Measurements from ENCODE around the gene DPT. TPM values are rescaled to one million over a fixed set of nuclear protein-coding genes. Genes with fewer than 3 reads are reported as not detected.

Gene DPT
- polyA plus RNA-seq, 1 of the 3 experiments (the other 2 are of a cell fraction), result 0.05 TPM

DNA sequence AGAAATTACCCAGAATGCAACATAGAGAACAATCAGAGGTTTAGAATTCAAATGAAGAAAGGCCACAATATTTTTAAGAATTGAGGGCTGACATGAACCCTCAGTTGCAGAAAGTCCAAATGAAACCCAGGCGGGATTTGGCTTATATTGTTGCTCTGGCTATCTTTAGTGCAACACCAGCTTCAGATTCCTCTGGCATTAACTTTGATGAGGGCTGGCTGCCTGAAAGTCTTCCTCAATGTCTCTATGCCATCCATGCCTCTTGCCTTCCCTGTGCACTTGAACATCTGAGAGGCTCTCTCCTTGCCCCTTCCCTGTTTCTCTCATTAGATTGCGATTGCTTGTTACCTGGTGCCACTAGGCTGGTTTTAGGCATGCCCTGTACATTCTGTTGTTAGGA lies 31.2 kb upstream of the DPT start:
- no peaks in the 10 kb centered on the region for H3K36me3 ChIP-seq (replicated peaks in 1 of 2; ENCODE audit: control insufficient read depth in 1 of 2, insufficient read depth in 2 of 2, low read length in 1 of 2)
- H3K4me3 ChIP-seq (ENCODE audit: low read depth in 2 of 2, low read length in 1 of 2), result no peak overlapping the region
- H3K9me3 ChIP-seq, result no peaks in the 10 kb centered on the region
- H2AFZ ChIP-seq (ENCODE audit: low read depth), result no peak overlapping the region
- WGBS (ENCODE audit: low lambda C conversion rate), result 93% methylated on average over 2 of the region's 2 CpGs
- POLR2A ChIA-PET, result no interaction called here
- H3K4me1 ChIP-seq (ENCODE audit: control insufficient read depth in 1 of 2, insufficient read depth in 2 of 2, low read depth in 1 of 2, low read length in 1 of 2), result peaks cover 0 to 23% of the 10 kb centered on the region in 2 experiments; a peak in 2 of 4 replicates
- H3K9ac ChIP-seq, result no peak overlapping the region
- H3K79me2 ChIP-seq (ENCODE audit: insufficient read depth), result no peaks in the 10 kb centered on the region
- no peak overlapping the region for H3K4me2 ChIP-seq
- no peaks in the 10 kb centered on the region for H4K20me1 ChIP-seq (ENCODE audit: insufficient read depth)
- CTCF ChIA-PET, result no interaction called here
- TF ChIP-seq MEF2A (IDR thresholded peaks at IDR 0.05; ENCODE audit: borderline replicate concordance, low read depth) (no peak), NRF1 (IDR thresholded peaks at IDR 0.05; ENCODE audit: low read depth, low read length) (no peak), POLR2AphosphoS5 (IDR thresholded peaks at IDR 0.05; ENCODE audit: low read depth, low read length) (no peak), RCOR1 (IDR thresholded peaks at IDR 0.05; ENCODE audit: low read length) (no peak), EP300 (IDR thresholded peaks at IDR 0.05; ENCODE audit: borderline replicate concordance in 1 of 2, low read depth in 1 of 2, low read length in 1 of 2) (no peak), ELF1 (IDR thresholded peaks at IDR 0.05) (no peak), FOSL2 (IDR thresholded peaks at IDR 0.05; ENCODE audit: borderline replicate concordance, low read depth) (no peak), FOXM1 (IDR thresholded peaks at IDR 0.05; ENCODE audit: low read depth) (no peak), RFX5 (IDR thresholded peaks at IDR 0.05; ENCODE audit: low read length) (no peak), EZH2phosphoT487 (IDR thresholded peaks at IDR 0.05; ENCODE audit: borderline replicate concordance, low read depth) (no peak), TAF1 (IDR thresholded peaks at IDR 0.05; ENCODE audit: borderline replicate concordance, low read depth, low read length) (no peak), TEAD4 (IDR thresholded peaks at IDR 0.05; ENCODE audit: borderline replicate concordance, insufficient read depth) (no peak), GATA2 (CRISPR knock-in tag; IDR thresholded peaks at IDR 0.05) (no peak), YY1 (IDR thresholded peaks at IDR 0.05; ENCODE audit: low read depth) (no peak)
- TF ChIP-seq, protein P1, sequence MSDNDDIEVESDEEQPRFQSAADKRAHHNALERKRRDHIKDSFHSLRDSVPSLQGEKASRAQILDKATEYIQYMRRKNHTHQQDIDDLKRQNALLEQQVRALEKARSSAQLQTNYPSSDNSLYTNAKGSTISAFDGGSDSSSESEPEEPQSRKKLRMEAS (IDR thresholded peaks at IDR 0.05; ENCODE audit: low read depth), result no peak
- TF ChIP-seq, protein P2, sequence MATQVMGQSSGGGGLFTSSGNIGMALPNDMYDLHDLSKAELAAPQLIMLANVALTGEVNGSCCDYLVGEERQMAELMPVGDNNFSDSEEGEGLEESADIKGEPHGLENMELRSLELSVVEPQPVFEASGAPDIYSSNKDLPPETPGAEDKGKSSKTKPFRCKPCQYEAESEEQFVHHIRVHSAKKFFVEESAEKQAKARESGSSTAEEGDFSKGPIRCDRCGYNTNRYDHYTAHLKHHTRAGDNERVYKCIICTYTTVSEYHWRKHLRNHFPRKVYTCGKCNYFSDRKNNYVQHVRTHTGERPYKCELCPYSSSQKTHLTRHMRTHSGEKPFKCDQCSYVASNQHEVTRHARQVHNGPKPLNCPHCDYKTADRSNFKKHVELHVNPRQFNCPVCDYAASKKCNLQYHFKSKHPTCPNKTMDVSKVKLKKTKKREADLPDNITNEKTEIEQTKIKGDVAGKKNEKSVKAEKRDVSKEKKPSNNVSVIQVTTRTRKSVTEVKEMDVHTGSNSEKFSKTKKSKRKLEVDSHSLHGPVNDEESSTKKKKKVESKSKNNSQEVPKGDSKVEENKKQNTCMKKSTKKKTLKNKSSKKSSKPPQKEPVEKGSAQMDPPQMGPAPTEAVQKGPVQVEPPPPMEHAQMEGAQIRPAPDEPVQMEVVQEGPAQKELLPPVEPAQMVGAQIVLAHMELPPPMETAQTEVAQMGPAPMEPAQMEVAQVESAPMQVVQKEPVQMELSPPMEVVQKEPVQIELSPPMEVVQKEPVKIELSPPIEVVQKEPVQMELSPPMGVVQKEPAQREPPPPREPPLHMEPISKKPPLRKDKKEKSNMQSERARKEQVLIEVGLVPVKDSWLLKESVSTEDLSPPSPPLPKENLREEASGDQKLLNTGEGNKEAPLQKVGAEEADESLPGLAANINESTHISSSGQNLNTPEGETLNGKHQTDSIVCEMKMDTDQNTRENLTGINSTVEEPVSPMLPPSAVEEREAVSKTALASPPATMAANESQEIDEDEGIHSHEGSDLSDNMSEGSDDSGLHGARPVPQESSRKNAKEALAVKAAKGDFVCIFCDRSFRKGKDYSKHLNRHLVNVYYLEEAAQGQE (IDR thresholded peaks at IDR 0.05; ENCODE audit: low read depth, low read length), result no peak
- TF ChIP-seq, protein P3, sequence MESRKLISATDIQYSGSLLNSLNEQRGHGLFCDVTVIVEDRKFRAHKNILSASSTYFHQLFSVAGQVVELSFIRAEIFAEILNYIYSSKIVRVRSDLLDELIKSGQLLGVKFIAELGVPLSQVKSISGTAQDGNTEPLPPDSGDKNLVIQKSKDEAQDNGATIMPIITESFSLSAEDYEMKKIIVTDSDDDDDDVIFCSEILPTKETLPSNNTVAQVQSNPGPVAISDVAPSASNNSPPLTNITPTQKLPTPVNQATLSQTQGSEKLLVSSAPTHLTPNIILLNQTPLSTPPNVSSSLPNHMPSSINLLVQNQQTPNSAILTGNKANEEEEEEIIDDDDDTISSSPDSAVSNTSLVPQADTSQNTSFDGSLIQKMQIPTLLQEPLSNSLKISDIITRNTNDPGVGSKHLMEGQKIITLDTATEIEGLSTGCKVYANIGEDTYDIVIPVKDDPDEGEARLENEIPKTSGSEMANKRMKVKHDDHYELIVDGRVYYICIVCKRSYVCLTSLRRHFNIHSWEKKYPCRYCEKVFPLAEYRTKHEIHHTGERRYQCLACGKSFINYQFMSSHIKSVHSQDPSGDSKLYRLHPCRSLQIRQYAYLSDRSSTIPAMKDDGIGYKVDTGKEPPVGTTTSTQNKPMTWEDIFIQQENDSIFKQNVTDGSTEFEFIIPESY (IDR thresholded peaks at IDR 0.05; ENCODE audit: borderline replicate concordance, low read depth), result no peak
- TF ChIP-seq, protein P4, sequence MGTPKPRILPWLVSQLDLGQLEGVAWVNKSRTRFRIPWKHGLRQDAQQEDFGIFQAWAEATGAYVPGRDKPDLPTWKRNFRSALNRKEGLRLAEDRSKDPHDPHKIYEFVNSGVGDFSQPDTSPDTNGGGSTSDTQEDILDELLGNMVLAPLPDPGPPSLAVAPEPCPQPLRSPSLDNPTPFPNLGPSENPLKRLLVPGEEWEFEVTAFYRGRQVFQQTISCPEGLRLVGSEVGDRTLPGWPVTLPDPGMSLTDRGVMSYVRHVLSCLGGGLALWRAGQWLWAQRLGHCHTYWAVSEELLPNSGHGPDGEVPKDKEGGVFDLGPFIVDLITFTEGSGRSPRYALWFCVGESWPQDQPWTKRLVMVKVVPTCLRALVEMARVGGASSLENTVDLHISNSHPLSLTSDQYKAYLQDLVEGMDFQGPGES (IDR thresholded peaks at IDR 0.05; ENCODE audit: low read depth, low read length), result no peak
- TF ChIP-seq, protein P5, sequence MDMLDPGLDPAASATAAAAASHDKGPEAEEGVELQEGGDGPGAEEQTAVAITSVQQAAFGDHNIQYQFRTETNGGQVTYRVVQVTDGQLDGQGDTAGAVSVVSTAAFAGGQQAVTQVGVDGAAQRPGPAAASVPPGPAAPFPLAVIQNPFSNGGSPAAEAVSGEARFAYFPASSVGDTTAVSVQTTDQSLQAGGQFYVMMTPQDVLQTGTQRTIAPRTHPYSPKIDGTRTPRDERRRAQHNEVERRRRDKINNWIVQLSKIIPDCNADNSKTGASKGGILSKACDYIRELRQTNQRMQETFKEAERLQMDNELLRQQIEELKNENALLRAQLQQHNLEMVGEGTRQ (IDR thresholded peaks at IDR 0.05; ENCODE audit: borderline replicate concordance, low read depth, low read length), result no peak
- H3K27ac ChIP-seq (ENCODE audit: low read depth in 2 of 2, low read length in 1 of 2), result no peak overlapping the region
- H3K27me3 ChIP-seq (ENCODE audit: insufficient read depth), result no peaks in the 10 kb centered on the region
- no peak for DNase-seq
- H3K9me2 ChIP-seq, result no peaks in the 10 kb centered on the region
- H3F3A ChIP-seq (replicated peaks; ENCODE audit: insufficient read depth), result no peaks in the 10 kb centered on the region

Data from SK-N-SH (cell line).